LNCAP (cell line): ENCODE measurements around the gene CSNK2A2.

Experiments
- CTCF ChIP-seq: fragments of 450-650 bp; IDR thresholded peaks from 2 replicates; pipeline ENCODE4 v1.5.1; 2017; ENCODE audit warnings: mild to moderate bottlenecking

The CSNK2A2 gene

GRCh38 chr16:58125041-58125440 lies 72.9 kb downstream of the CSNK2A2 start:
- no peak for TF ChIP-seq CTCF

GRCh38 chr16:58124601-58124915 lies 73.3 kb downstream of the CSNK2A2 start:
- no peak for TF ChIP-seq CTCF

- no peak for TF ChIP-seq CTCF
Observed at GRCh38 chr16:58123896-58124600, 73.9 kb downstream of the CSNK2A2 start.

- TF ChIP-seq CTCF = no peak
Observed at GRCh38 chr16:58121132-58121531, 76.8 kb downstream of the CSNK2A2 start.

GRCh38 chr16:58120234-58120633 lies 77.7 kb downstream of the CSNK2A2 start:
- no peak for TF ChIP-seq CTCF

GRCh38 chr16:58119509-58119845 lies 78.4 kb downstream of the CSNK2A2 start:
- TF ChIP-seq CTCF = no peak

- TF ChIP-seq CTCF = no peak
Observed at GRCh38 chr16:58118801-58119508, 79.0 kb downstream of the CSNK2A2 start.
